Activated CD4-positive, alpha-beta T cell treated with anti-CD3 and anti-CD28 coated beads for 4 hours (primary cell): ENCODE data around the gene GGCT.
A peak's percentile ranks its signal among the peaks of the same experiment; 100 is the strongest.
"Not testable (repeated sequence)": the region's sequence is repeated elsewhere in the genome, so short reads cannot be mapped to it uniquely, and the experiment has no call there.

ENCODE experiments used
- DNase-seq, 2 donors: peaks; one replicate each; pipeline ENCODE4 v3.0.0-alpha.2; 2020

Gene GGCT

GRCh38 chr7:30514776-30515175 lies 10.1 kb upstream of the GGCT start:
- DNase-seq, result no peak

GRCh38 chr7:30514177-30514576 lies 9.5 kb upstream of the GGCT start:
- DNase-seq, result no peak

GRCh38 chr7:30513762-30514161 lies 9.1 kb upstream of the GGCT start:
- DNase-seq, result no peak

- no peak for DNase-seq
These were observed 7.5 kb upstream of the GGCT start for GRCh38 chr7:30511973-30512662.

GRCh38 chr7:30511494-30511893 lies 6.9 kb upstream of the GGCT start:
- no peak for DNase-seq

- peak; percentile 19 to 23 for DNase-seq
These were observed 5.8 kb upstream of the GGCT start for GRCh38 chr7:30510124-30511075.

- not testable (repeated sequence) for DNase-seq
These were observed 4.7 kb upstream of the GGCT start for GRCh38 chr7:30509171-30509857.

GRCh38 chr7:30507346-30507900 lies 2.8 kb upstream of the GGCT start:
- not testable (repeated sequence) for DNase-seq

- no peak for DNase-seq
These were observed 607 bp upstream of the GGCT start for GRCh38 chr7:30505174-30505697.

- DNase-seq, result no peak
These were observed 1.1 kb downstream of the GGCT start for GRCh38 chr7:30503274-30504212.

GRCh38 chr7:30502470-30503251 lies 2.0 kb downstream of the GGCT start:
- no peak for DNase-seq

- DNase-seq, result no peak
These were observed 3.4 kb downstream of the GGCT start for GRCh38 chr7:30501264-30501663.

GRCh38 chr7:30493228-30493627 lies 11.4 kb downstream of the GGCT start:
- DNase-seq, result no peak

- DNase-seq, result no peak
These were observed 13.2 kb downstream of the GGCT start for GRCh38 chr7:30491417-30491816.

GRCh38 chr7:30487371-30487770 lies 17.3 kb downstream of the GGCT start:
- DNase-seq, result no peak

- no peak for DNase-seq
These were observed 19.0 kb downstream of the GGCT start for GRCh38 chr7:30485667-30486066.

GRCh38 chr7:30481416-30481815 lies 23.2 kb downstream of the GGCT start:
- DNase-seq, result not testable (repeated sequence)

GRCh38 chr7:30479202-30480120 lies 25.2 kb downstream of the GGCT start:
- peak; percentile 25 to 28 for DNase-seq

- DNase-seq, result peak; percentile 51 to 60
These were observed 26.1 kb downstream of the GGCT start, which contains the start of gene NOD1 for GRCh38 chr7:30478349-30479201. Gene NOD1 (minus strand): TSS chr7:30478784. CDS start chr7:30456921, 21,863 bp downstream.
